GM19452 (cell line): ENCODE data around the gene DTNBP1.
"Not testable (repeated sequence)": the region's sequence is repeated elsewhere in the genome, so short reads cannot be mapped to it uniquely, and the experiment has no call there.

Source experiments
- ATAC-seq: cut with Tn5 transposase; IDR thresholded peaks from one replicate; pipeline ENCODE4 v1.9.1; 2021; ENCODE audit not compliant: unreplicated experiment

Gene DTNBP1

DNA sequence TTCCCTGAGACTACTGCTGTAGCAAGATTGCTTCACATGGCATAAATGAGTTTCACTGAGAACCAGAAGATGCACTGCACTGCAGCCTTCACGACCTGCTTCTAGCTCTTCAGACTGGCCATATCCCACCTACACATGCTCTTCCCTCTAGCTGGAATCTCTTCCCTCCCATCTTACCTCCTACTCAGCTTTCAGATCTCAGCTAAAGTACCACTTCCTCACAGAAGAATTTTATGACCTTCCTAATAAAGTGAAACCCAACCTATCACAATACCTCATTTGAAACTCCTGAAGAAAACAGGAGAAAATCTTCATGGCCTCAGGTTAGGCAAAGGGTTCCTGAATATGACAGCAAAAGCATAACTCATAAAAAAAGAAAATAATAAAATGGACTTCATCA is 99.9 kb downstream of the DTNBP1 start:
- ATAC-seq, result no peak

DNA sequence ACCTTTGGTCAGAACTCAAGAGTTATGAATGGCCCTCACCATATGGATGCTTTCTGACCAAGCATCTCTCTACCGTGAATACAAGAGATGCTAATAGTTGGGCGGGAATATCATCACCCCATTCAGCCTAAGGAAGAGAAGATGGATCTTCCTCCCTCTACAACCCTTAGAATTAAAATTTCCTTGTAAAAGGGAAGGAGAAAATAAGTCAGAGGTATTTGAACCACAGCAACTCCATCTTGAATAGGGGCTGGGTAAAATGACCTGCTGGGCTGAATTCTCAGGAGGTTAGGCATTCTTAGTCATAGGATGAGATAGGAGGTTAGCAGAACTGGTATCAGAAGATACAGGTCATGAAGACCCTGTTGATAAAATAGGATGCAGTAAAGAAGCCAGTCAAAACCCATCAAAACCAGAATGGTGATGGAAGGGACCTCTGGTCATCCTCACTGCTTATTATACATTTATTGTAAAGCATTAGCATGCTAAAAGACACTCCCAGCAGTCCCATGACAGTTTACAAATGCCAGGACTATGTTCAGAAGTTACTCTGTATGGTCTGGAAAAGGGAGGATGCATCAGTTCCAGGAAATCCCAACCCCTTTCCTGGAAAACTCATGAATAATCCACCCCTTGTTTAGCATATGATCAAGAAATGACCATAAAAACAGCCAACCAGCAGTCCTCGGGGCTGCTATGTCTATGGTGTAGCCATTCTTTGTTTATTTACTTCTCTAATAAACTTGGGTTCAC is 101.2 kb downstream of the DTNBP1 start:
- no peak for ATAC-seq

DNA sequence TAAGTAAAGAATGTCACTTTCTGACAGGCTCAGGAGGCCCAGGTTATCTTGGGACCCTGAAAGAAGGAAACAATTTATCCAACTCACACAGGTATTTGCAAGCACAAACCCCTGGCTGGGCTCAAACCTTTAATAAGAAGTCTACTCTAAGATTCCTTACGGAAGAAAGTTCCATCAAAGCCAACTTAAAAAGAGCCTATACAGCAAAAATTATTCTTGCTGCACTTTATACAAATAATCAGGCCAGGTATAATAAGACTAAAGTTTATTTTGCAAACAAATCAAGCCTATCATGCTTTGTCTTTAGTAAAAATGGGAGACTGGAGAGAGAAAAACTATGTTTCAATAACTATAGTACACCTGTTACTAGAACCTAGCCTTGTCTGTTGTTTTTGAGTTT is 102.1 kb downstream of the DTNBP1 start:
- no peak for ATAC-seq

DNA sequence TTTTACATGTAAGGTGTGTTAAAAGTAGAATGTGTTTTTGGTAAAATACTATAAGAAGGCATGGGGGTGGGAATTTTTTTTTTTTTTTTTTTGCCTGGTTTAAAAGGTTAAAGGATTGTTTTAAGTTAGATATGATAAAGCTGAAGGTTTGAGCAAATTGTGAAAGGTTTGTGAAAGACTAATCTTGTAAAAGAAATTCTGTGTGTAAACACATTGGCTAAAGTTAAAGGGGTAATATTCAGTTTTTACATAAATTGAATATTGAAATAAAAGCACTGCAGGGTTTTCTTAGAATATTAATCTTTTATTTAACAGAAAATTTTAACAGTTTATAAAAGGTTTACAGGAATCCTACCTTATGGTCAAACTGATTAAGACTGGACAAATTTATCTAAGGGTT is 105.7 kb downstream of the DTNBP1 start:
- ATAC-seq, result no peak

DNA sequence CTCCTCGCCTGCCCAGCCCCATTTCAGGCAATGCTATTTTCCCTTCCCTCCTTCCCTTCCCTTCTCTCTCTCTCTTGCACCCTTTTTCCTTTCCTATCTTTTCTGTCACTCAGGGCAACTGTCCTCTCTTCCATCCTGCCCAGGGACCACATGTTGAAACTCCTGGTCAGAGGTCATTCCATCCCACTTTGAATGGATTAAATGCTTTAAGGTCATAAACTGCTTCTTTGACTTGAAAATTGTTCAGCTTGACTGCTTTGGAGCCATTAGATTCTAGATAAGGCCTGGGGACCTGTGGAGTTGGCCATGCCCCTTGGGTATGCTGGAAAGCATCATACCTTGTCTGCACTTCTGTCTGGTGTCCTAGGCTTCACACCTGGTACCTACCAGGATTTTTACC is 106.1 kb downstream of the DTNBP1 start:
- no peak for ATAC-seq

DNA sequence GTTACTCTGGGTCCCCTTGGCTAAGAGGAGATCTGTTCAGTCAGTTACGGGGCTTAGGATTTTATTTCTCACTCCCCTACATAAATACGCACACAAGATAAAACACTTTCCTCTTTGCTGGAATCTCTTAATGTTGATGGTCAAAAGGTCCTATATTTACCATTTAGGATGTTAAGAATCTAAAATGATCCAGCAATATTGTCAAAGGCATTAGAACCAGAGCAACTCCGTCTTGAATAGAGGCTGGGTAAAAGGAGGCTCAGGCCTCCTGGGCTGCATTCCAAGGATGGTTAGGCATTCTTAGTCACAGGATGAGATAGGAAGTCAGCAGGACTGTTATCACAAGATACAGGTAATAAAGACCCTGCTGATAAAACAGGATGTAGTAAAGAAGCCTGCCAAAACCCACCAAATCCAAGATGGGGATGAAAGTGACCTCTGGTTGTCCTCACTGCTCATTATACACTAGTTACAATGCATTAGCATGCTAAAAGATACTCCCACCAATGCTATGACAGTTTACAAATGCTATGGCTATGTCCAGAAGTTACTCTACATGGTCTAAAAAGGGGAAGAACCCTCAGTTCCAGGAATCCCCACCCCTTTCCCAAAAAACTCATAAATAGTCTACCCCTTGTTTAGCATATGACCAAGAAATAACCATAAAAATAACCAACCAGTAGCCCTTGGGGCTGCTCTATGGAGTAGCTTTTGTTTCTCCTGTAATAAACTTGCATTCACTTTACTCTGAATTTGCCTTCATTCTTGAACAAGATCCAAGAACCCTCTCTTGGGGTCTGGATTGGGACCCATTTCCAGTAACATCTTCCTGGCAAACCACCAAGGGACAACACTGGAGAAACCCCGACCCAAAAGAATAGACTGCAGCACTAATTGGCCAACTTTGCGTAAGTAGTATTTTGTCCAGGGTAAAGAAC is 107.5 kb downstream of the DTNBP1 start:
- no peak for ATAC-seq

DNA sequence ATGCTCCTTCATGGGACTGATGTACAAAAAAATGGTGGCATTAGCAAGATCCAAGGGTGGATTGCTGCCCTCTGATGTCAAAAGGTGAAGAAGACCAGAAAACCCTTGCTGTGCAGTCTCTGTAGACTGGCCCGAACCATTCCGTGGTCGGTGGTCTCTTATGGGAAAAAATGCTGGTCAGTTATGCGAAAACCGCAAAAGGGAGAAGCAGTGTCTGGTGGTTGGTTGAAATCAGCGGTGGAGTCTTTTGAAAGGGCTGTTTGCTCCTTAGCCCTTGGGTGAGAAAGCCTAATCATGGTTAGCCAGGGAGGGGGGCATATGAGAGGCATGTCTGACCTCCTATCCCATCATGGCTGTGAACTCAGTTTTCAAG is 108.1 kb downstream of the DTNBP1 start:
- ATAC-seq, result no peak

DNA sequence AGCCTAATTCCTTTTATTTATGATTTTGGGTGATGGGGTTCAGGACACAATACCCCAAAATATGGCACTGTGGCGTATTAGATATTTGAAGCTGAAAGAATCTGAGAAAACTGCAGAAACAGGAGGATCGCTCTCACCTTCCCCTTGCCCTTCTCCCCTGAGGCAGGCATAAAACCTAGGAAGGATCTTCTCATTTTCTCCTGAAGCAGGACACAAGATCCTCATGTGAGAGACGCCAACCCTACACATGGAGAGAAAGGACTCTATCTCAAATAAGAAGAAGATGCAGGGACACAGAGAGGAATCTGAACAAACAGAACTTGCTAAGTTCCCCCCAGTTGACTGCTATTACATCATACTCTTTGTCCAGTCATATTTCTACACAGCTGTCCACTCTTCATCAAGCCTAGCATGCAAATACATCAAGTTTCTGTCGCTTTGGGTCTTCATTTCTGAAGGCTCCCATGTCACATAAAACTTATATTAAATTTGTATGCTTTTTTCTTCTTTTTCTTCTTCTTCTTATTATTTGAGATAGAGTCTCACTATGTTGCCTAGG is 109.0 kb downstream of the DTNBP1 start:
- no peak for ATAC-seq

DNA sequence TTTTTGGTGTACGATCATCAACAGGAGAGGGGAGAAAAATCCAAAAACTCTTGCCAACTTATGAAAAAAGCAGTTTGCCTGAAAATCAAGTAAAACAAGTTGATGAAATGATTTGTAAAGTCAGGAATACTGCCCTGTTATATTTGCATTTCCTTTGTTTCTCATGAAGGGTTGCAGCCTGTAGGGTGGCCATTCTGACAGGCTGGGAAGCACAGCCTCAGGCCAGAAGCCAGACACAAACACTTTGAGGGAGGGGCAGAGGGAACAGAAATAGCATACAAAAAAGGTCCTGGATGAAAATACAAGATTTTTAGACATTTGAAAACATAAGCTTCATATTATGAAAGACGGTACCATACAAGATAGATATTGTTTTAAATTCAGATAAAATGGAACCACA is 109.8 kb downstream of the DTNBP1 start:
- ATAC-seq, result no peak

DNA sequence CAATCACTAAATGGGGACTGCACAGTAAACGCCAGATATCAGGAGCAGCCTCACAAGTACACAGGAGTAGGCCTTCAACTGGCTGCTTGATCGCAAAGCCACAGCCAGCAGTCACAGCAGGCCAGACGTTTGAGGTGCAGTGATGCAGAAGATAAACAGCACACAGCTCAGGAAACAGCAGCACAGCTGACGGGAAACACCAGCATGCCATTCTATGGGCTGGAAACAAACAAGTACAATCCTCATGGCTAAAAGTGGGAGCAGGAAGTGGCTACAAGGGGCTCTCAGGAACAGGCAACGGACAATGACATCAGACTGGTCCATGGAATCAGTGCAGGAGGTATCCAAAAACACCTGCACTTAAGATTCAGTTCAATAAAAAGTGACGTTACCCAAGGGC is 111.0 kb downstream of the DTNBP1 start:
- ATAC-seq, result no peak

DNA sequence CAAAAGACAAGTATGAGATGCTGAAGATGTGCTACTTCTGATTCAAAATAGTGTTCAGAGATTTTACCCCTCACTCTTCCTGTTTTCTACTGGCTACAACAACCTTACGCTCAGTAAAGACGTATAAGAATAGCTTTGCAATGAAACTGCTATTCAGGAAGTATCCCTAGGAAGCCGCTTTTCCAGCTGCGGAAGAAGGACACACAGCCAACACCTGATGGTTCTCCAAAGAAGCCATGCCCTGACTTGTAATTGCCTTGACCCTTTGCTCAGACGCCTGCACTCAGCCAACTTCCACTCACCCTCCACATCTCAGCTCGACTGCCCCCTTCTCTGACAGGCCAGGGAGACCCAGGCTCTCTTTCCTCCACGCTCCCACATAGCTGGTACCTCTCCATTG is 111.6 kb downstream of the DTNBP1 start:
- ATAC-seq, result no peak

DNA sequence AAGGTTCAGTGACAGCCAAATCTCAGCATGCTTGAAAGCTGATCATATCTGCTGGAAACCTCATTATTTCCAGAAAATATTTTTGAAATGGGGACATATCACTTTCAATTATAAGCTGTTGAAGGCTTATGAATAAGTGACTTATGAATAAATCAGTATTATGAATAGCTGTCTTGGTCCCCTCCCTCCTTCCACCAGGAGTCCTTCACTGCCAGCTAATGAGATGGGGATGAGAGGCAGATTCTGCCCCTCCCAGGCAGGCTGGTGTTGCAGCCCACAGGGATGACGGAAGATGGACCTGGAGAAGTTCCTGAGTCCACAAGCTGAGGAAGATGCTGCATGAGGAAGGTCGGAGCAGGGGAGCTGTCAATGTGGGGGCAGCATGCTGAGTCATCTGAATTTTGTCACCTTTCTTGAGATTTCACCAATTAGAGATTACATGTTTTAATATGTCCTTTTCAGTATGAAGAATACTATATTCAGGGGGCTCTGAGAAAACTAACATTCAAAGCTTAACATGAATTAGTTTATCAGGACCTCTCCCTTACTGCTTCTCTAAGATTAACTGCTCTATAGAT is 112.2 kb downstream of the DTNBP1 start:
- no peak for ATAC-seq

DNA sequence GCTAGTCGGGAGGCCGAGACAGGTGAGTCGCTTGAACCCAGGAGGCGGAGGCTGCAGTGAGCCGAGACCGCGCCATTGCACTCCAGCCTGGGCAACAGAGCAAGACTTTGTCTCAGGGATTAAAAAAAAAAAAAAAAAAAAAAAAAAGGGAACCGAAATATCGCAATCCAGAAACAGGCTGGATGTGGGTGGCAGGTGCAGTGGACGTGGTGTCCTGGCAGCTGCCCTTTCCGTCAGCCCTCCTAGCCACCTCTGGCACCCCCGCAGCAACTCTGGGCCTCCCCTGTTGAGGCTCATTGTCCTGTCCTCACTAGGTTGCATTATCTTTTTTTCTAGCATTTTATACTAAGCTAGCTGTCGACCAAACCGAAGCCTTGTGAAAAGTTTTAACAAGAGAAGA is 113.5 kb downstream of the DTNBP1 start:
- ATAC-seq, result no peak

DNA sequence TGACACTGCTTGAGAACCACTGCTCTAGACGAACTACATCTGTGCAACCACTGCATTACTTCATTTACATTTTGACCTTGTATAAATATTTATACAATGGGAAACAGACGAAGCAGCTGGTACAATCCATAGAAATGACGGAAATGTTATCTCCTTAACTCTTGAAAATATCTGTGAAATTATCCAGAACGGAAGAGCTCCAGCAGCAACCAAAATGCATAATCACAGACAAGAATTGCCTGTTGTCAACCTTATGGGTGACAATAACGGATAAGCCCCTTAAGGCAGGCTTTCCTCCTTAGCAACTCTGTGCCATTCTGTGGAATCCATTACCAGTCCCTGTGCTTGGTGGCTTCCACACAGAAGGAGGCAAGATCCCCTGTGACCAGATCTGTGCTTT is 115.4 kb downstream of the DTNBP1 start:
- ATAC-seq, result no peak

DNA sequence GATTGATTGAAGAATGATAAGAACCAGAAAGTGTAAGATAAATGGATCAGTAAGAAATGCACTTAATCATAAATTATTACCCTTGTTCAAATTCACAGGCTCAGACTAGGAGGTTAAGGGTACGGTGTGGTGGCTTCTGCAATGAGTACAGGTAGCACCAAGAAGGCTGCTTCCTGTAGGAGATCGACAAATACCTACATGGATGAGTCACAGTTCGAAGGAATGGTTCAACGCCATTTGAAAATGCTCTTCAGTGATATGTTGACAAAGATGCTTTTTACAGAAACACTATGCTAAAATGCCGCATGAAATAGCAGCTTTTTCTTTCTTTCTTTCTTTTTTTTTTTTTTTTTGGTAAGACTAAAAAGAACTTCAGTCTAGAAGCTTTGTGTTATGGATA is 116.2 kb downstream of the DTNBP1 start:
- ATAC-seq, result no peak

DNA sequence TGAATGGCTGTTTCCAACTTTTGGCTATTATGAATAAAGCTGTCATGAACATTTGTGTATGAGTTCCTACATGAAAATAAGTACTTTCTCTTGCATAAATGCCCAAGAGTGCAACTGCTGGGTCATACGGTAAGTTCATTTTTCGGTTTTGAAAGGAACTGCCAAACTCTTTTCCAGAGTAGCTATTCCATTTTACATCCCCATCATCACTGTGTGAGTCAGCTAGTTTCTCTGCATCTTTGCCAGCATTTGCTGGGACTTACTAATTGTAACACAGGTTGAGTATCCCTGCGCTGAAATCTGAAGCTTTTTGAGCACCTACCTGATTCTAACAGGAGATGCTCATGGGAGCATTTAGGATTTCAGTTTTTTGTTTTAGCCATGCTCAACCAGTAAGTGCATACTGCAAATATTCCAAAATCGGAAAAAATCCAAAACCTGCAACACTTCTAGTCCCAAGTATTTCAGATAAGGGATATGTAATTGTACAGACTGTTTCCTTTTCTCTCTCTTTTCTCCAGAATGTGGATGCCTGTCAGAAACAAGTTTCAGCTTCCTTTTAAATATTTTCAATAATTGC is 118.4 kb downstream of the DTNBP1 start:
- no peak for ATAC-seq

DNA sequence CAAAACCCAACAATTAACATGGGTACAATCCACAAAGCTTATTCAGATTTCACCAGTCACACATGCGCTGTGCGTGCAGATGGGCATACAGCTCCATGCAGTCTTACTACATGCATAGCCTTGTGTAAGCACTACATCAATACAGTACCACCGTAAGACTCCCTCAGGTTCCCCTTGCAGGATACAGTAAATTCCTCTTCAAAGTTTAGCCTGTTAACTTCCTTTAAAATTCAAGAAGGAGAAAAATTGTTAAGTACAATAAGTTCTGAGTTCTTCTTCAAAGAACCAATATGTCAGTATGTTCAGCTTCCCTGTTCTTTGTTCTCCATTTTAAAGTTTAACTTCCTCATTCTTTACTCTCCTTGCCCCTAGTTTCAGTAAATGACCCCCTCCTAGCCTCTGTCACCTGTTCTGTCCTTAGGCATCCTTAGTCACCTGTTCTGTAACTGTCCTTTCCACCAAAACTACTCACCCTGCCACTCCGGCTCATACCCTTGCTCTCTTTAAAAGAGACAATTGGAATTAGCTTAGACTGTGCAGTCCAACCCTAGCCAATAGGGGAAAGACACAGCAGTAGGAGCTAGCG is 119.4 kb downstream of the DTNBP1 start:
- not testable (repeated sequence) for ATAC-seq

DNA sequence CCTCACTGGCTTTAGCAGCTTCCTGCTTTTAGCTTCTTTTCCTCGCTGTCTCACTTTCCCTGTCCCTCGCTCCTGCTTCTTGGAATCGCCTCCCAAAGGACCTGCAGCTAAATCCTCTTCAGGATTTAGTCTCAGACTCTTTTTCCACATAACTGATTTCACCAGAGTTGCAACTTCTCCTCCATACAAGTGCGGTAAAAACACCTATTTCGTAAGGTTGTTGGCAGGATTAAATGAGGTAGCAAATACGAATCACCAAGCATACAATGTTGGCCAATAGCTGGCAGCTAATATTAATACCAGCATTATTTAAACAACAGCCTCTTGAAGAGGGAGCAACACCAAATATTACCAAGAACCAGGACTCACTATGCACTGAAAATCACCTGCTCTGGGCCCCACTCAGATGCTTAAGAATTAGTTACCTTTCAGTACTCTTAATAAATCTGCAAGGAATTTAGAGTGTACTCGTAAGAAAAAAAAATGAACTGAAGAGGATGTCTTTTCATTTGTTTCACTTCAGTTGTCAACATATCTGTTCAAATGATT is 123.0 kb downstream of the DTNBP1 start:
- ATAC-seq, result no peak

DNA sequence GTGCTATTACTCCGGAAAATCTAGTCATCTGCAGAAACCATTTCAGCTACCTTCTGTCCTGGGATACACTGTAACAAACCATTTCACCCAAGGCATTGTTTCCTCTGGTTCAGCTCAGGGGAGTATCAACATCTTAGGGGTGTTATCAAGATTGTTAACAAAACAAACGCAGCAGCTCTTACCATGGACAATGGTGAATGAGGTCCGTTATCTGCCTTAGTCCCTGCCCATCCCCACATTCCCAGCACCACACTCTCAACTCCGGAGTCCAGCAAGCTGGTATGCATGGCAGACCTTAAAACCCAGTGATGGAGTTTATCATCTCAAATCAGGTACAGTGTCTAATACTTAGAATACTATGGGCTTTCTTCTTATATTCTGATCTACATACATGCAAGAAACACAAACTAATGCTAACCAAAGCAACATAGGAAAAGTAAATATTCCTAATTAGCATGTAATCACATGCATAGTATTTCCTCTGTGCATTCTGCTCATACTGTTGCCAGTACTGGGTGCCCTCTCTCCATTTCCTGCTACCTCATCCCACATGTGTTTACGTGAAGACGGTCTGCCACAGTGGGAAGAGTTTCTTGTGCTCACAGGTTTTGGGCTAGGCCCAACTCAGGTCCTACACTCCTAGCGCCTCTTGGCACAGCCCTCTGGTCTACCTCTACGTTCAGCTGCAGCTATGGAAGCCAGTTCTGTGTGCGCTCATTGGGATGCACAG is 123.9 kb downstream of the DTNBP1 start:
- no peak for ATAC-seq

DNA sequence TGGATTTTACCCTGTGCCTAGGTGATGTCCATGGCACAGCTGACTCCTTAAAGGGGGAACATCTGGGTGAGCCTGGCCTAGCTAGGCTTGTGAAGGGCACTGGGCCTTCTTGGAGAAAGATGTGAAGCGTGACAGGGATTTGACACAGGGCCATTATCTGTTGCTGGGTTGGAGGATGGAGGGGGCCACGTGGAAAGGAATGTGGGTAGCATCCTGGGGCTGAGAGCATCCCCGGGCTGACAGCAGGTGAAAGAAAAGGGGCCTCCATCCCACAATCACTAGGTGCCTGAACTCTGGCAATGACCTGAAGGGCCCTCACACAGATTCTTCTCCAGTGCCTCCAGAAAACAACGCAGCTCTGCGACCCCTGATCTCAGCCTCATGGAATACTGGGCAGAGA is 124.7 kb downstream of the DTNBP1 start:
- no peak for ATAC-seq
